GM21528 (cell line): Measurements from ENCODE around the gene RNASE1.
"Not testable (repeated sequence)": the region's sequence is repeated elsewhere in the genome, so short reads cannot be mapped to it uniquely, and the experiment has no call there.

ENCODE experiments used
- ATAC-seq: cut with Tn5 transposase; IDR thresholded peaks from one replicate; pipeline ENCODE4 v1.9.1; 2021; ENCODE audit warnings: mild to moderate bottlenecking, moderate library complexity; ENCODE audit not compliant: unreplicated experiment, low FRiP score

Gene RNASE1

DNA sequence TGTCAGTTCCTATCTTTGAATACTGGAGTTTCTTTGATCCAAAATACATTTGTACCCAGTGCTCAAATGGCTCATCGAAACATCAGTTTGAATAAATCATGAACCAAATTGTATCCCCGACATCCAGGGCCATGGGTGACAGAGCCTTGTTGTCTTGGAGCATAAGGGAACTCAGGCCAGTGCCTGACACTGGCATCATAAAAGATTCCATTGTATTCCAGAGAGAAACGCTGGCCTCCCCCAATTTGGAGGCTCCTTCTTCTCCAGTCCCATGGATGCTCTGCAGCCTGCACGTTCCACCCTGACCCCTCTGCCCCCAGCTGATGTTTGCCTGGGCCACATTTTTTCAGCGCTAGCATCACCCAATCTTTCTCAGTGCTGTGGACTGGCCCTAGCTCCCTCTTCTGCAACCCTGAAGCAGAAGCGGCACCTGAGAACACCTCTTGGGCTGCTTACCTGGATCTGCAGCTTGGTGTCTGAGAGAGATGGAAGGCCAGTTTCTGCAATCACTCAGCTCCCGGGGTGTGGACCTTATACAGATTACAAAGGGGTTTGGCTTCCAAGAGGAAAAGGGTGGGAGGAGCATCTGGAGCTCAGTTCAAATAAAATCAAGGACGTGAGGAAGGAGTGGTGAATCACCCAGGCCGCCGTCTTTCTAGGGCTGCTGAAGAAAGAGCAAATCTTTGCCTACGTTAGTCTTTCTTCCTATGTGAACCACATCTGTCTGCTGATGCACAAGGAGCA, at the start of gene RNASE1:
Gene RNASE1 (minus strand): TSS at position 504 of the 744 bp plus-strand sequence. CDS start 776 bp downstream, outside the sequence.
- ATAC-seq: no peak

DNA sequence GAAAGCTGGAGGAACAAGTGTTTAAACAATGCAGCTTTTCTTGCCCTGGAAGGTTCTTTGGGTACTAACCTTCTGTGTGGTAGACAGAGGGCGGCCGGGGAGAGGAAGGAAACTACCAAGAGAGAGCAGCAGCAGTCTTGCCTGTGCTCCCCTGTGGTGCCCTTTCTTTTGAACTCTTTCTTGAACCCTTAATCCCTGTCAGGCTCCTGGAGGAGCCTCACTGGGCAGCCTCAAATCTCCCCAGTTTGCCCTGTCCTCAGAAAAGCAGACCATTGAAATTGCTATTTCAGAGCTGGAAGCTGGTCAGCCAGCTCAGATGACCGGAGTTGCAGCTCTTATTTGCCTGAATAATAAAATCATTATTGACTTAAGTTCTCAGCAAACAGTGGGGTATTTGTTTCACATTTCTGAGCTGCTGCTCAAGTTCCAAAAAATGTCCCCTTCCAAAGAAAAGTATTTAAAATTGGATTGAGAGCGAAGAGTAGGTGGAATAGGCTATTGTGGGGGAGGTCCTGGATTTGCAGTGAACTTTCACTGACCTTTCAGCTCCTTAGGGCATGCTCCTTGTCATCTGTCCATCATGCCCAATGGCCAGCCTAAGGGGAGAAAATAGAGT, 46.4 kb upstream of the RNASE1 start:
- no peak for ATAC-seq

DNA sequence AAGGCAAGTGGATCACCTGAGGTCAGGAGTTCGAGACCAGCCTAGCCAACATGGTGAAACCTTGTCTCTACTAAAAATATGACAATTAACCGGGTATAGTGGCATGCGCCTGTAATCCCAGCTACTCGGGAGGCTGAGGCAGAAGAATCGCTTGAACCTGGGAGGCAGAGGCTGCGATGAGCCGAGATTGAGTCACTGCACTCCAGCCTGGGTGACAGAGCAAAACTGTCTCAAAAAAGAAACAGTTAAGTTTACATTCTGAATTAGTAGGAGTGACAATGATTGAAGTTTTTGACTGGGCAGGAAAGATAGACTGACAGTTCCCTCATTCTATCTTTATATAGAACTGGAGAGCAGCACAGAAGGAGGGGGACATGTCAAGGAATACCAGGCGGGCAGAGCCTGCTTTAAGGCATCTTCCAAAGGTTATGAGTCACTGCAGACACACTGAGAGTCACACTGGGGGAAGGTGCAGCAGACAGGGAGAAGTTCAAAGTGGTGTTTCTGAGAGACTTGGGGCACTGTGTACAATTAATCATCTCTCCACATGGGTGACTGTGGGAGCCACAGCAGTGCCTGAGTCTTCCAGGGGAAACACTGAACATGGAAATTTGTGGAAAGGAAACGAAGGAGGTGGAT, 45.8 kb upstream of the RNASE1 start:
- ATAC-seq: no peak

DNA sequence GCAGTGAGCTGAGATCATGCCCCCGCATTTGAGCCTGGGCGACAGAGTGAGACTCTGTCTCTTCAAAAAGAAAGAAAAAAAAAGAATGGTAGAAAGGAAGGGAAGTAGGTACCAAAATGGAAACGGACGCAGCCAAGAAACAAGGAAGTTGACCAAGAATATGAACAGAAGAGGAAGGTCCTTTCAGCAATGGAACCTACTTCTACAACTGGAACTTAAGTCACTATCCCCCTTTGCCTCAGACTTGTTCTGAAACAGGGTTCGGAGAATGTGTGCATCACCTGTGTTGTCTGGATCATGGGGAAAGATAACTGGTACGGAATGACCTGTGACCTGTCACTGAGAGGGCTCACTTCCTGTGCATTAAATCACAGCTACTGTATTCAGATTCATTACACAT, 43.9 kb upstream of the RNASE1 start:
- no peak for ATAC-seq

DNA sequence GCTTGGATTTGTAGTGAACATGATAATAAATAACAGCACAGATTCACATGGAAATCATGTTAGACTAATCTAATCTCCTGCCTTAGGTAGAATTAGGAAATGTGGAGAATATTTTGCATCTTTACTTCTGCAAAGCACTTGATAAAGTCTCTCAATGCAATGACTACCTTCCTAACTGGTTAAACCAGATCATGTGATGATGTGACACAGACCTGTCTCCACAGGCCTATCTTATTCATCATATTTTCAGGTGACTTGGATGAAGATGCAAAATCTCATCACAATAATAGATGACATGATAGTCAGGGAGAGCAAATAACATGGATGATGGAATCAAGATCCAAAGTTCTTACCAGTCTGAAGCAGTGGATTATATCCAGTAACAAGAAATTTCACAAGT, 38.5 kb upstream of the RNASE1 start:
- ATAC-seq: no peak

DNA sequence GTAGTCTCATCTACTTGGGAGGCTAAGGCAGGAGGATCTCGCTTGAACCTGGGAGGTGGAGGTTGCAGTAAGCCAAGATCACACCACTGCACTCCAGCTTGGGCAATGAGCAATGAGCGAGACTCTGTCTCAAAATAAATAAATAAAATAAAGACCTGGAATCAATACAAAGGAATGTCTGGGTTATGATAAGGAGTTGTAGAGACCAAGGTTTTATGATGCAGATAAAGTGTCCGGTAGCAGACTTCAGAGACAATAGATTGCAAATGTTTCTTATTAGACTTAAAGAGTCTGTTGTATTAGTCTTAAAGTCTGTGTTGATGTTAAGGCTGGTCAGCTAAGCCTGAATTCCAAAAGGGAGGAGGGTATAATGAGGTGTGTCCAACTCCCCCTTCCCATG, 35.2 kb upstream of the RNASE1 start:
- ATAC-seq: no peak

DNA sequence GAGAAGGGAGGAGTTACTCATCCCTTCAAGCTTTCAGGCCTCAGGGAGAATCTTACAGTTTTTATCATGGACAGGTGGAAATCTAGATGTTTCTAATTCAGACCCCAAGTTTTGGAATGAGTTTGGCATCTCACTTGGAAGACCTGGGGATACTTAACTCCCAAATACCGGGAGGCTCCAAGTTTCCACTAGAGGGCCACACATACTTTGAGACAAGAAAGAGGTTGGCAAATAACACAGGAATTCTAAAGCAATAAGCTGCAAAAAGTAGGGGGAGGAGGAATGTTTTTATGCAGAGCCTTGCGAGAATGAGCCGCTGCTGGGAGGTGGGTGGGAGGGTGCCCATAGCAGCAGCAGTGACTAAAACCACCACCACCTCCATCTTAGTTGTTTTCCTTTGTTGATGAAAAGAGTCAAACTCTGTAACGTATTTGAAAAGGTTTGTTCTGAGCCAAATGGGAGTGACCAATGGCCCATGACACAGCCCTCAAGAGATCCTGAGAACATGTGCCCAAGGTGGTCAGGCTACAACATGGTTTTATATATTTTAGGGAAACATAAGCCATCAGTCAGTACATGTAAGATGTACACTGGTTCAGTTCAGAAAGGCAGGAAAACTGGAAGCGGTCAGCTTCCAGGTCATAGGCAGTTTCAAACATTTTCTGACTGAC, 34.2 kb upstream of the RNASE1 start:
- ATAC-seq: no peak

DNA sequence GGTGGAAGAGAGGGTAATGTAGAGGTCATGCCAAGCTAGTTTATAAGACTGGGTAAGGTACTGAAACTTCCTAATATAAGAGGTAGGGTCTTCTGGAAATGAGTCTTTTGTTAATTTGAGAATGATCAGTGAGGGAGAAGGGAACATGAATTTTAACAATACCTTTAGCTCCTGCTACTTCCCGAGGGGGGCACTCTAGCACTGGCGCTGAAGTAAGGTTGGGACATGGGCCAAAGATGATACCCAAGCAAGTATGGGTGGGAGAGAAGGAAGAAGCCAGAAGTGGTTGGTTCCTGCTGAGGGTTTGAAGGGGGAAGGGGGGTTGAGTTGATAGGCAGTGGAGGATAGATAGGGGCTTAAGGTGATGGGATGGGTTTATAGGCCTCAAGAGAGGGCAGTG, 32.3 kb upstream of the RNASE1 start:
- ATAC-seq: no peak

DNA sequence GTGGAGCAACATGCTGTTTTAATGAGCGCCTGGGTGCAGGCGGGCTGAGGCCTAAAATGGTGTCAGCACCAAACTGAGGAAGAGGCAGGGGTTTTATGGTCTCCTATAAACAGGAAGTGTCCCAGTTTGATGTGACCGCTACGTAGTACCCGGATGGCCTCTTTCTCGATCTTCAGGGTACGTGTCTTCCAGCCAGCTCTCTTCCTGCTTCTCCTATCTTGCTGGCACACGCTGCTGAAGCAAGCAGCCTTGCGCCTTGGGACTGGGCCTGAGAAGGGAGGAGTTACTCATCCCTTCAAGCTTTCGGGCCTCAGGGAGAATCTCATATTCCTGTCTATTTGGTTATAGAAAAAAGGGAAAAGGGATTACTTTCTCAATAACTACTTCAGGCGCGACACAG, 28.2 kb upstream of the RNASE1 start:
- no peak for ATAC-seq

DNA sequence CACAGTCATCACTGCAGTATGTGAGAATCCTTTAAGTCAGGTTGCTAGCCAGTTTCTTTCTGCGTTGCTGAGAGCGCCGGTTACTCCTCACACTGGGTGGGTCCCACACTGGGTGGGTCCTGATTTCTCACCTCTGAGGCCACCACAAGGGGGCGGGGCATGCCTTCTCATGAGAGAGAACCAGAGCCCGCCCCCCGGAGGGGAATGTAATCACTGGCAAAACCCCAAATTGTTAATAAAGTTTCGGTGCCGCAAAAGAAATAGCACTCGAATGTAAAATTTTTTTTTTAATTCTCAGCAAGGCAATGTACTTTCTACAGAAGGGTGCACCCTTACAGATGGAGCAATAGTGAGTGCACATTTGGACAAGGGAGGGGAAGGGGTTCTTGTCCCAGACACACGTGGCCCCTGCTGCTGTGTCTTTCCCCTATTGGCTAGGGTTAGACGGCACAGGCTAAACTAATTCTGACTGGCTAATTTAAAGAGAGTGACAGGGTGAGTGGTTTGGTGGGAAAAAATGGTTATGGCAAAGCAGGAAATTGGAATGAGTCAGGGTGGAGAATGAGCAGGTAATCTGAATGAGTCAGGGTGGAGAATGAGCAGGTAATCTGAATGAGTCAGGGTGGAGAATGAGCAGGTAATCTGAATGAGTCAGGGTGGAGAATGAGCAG, 25.5 kb upstream of the RNASE1 start:
- not testable (repeated sequence) for ATAC-seq

DNA sequence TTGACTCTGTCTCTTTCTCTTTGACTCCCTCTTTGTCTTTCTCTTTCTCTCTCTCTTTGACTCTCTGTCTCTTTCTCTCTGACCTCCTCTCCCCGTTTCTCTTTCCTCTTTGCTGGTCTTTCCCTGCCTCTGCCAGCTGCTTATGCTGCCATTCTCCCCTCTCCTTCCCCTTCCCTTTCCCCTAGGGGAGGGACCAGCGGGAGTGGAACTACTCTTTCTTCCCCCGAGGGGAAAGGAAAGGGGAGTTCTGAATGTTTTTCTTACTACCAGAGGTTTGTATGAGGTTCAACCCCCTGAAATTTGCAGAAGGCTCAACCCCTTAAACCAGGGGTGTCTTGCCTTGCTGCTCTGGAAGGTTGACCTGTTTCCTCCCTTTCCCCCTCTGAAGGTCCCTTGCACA, 24.7 kb upstream of the RNASE1 start:
- ATAC-seq: no peak

DNA sequence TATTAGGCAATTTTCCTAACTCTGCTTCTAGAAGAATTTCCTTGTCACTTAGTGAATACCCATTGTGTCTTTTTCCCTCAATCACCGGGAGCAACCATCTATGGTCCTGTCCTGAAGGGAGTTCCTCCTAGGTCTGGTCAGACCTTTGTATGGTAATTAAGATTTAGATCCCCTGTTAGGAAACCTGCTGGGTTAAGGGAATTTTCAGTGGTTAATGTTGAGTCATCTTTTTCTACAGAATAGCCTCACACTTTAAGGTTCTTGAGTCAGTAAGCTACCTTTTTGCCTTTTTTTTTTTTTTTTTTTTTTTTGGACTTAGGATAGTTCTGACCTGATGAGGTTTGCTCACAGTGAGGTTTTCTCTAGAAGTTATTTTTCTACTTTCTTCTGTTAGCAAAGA, 24.0 kb upstream of the RNASE1 start:
- ATAC-seq: not testable (repeated sequence)

DNA sequence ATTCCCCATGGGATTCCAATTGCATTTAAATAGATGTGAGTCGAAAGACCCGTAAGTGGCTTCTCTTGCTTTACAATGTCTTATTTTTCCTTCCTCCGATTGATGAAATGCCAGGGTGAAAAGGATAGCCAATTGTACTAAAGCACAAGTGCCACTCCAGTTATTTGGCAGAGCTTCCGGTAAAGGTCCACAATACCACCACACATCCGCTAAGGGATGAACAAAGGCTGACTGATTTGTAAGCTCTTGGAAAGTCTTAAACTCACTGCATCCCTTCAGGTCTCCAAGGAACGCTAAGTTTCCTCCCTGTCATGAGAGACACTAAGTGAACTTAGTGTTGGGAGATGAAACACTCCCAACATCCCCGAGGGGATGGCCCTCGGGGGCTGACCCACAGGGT, 21.2 kb upstream of the RNASE1 start:
- ATAC-seq: no peak

DNA sequence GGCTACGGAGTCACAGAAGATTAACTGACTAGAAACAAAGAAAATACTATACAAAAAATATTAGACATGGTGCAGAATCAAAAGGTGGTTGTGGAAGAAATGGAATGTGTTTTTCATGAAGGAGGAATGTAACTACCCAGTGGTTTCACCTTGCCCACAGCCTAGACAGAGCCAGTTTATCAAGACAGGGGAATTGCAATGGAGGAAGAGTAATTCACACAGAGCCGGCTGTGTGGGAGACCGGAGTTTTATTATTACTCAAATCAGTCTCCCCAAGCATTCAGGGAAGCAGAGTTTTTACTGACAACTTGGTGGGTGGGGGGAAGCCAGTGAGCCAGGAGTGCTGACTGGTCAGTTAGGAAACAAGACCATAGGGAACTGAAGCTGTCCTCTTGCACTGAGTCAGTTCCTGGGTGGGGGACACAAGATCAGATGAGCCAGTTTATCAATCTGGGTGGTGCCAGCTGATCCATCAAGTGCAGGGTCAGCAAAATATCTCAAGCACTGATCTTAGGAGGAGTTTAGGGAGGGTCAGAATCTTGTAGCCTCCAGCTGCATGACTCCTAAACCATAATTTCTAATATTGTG, 19.0 kb upstream of the RNASE1 start:
- ATAC-seq: not testable (repeated sequence)

DNA sequence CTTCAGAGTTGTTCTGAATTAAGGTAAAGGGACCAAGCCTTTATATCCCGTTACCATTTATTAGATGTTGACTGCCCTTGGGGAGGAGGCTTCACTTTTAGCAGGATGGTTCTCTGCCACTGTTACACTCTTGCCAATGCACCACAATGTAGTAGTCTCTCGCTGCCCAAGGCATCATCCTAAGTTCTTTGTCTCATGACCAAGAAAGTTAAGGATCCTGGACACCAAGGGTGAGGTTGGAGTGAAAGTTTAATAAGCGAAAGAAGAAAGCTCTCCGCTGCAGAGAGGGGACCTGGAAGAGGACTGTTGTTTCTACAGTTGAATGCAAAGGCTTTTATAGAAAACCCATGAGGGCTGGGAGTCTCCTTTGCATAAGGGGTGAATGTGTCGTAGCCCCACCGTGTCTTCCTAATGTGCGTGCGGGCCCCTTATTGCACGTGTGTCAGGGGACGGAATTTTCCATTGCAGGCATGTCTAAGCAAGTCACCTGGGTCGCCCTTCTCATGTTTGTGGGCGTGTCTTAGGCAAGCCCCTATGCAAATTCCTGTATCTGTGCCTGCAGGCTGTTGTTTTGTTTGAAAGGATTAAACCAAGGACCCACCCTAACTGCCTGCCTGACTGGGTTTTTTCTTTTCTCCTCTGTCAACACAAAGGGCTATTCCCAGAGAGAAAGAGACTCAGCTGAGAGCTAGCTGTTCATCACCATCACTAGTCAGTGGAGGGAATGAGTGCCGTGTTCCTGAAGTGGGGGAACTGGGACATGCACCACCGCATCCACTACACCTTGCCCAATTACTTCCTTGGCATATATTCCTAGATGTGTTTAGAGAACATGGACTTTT, 17.6 kb upstream of the RNASE1 start:
- no peak for ATAC-seq

DNA sequence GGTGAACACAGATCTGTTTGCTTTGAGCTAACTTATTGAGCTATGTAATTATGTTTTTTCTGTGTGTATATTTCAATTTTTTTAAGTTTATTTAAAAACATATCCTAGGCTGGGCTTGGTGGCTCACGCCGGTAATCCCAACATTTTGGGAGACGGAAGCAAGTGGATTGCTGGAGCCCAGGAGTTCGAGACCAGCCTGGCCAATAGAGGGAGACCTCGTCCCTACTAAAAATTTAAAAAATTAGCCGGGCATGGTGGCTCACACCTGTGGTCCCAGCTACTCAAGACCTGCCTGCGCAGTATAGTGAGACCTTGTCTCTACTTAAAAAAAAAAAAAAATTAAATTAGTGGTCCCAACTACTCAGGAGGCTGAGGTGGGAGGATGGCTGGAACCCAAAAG, 16.2 kb upstream of the RNASE1 start:
- no peak for ATAC-seq

DNA sequence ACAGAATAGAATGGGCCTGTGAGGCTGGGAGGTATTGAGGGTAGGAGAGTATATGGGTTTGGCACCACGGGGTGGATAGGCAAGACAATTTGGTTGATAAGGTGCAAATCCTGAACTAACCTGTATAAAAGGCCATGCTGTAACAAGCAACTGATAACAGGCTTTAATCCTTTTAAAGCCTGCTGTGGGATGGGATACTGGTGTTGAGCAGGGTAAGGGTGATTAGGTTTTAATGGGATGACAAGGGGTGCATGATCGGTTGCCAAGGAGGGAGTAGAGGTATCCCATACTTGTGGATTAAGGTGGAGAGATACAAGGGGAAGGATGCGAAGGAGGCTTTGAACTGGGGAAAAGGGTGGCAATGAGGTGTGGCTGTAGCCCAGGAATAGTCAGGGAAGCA, 13.3 kb upstream of the RNASE1 start:
- ATAC-seq: not testable (repeated sequence)

DNA sequence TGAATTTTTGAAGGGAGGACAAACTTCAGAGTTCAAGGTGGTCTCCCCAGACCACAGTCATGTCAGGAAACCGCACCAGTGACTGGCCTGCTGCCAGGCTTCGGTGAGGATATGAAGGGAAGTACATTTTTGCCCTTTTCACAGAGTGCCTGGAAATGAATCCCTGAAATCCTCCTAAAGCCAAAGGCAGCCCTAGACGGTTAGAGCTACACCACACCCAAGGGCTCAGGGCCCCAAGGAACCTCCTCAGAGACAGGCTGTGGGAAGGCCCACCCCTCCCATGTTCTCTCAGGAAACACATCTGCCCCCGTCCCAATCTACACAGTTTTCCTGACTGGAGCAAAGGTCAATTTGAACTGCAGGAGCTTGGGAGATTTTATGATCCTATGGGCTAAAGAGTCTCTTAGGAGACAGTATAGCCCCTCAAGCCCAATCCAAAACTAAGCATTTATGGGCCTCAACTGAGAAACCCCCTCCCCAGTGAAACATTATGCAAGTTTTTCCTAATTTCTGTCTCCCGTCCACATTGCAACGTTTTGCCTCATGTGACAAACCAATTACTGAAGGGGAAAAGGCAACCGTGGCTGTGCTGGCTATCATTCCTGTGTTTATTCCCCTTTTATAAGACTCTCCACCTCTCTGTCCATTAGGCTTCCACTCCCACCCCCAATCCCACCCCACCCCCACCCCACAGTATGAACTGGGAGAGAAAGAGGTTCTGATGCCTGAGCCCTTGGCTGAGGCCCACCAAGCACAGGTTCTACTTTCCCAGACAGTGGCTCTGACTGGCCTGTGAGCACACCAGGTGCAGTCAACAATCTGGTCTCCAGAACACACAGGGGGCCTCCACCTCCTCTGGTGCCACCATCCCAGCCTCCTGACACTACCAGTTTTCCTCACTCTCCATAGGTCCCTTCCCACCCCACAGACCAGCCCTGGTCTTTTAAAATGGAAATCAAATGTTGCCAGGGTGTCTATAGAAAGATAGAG, 9.6 kb upstream of the RNASE1 start:
- ATAC-seq: no peak
